Stimulated activated CD4-positive, alpha-beta T cell treated with anti-CD3 and anti-CD28 coated beads, Interleukin-2, amount 100 ng/mL, for 24 hours (primary cell): ENCODE results near the gene CDC25B.
"Not testable (repeated sequence)": the region's sequence is repeated elsewhere in the genome, so short reads cannot be mapped to it uniquely, and the experiment has no call there.

Source experiments
- DNase-seq, 2 donors: peaks; one replicate each; pipeline ENCODE4 v3.0.0-alpha.2; 2020

CDC25B gene

GRCh38 chr20:3786126-3786484, 10.0 kb upstream of the CDC25B start:
- peak in 1 of 2 donors; percentile 54 for DNase-seq

- peak; percentile 93 to 94 for DNase-seq
These were observed 9.3 kb upstream of the CDC25B start, which contains the start of gene CENPB for GRCh38 chr20:3786665-3787323. Gene CENPB, minus strand, starts transcription at chr20:3786740. Its CDS starts 257 bp downstream, at chr20:3786483.

- DNase-seq: no peak
These were observed 8.6 kb upstream of the CDC25B start for GRCh38 chr20:3787324-3788014.

GRCh38 chr20:3788685-3789155, 7.4 kb upstream of the CDC25B start:
- no peak for DNase-seq

- not testable (repeated sequence) for DNase-seq
These were observed 6.9 kb upstream of the CDC25B start for GRCh38 chr20:3789201-3789600.

- not testable (repeated sequence) for DNase-seq
These were observed 1.9 kb upstream of the CDC25B start for GRCh38 chr20:3794168-3794567.

- DNase-seq: no peak
These were observed 1.2 kb upstream of the CDC25B start for GRCh38 chr20:3794701-3795420.

- no peak for DNase-seq
These were observed 541 bp downstream of the CDC25B start for GRCh38 chr20:3796477-3797225.

- no peak for DNase-seq
These were observed 1.1 kb downstream of the CDC25B start for GRCh38 chr20:3797226-3797545.

GRCh38 chr20:3797592-3798372, 1.7 kb downstream of the CDC25B start:
- DNase-seq: peak; percentile 52 to 58

- no peak for DNase-seq
These were observed 2.3 kb downstream of the CDC25B start for GRCh38 chr20:3798373-3798768.

- DNase-seq: no peak
These were observed 2.8 kb downstream of the CDC25B start for GRCh38 chr20:3798908-3799248.

GRCh38 chr20:3800256-3800877, 4.3 kb downstream of the CDC25B start:
- no peak for DNase-seq

- no peak for DNase-seq
These were observed 4.8 kb downstream of the CDC25B start for GRCh38 chr20:3800878-3801260.

- DNase-seq: no peak
These were observed 5.2 kb downstream of the CDC25B start for GRCh38 chr20:3801299-3801698.

- DNase-seq: no peak
These were observed 5.7 kb downstream of the CDC25B start for GRCh38 chr20:3801846-3802245.

GRCh38 chr20:3802524-3803239, 6.6 kb downstream of the CDC25B start:
- DNase-seq: no peak

- DNase-seq: no peak
These were observed 7.2 kb downstream of the CDC25B start for GRCh38 chr20:3803289-3803688.

GRCh38 chr20:3803854-3804253, 7.7 kb downstream of the CDC25B start:
- no peak for DNase-seq

- DNase-seq: no peak
These were observed 8.2 kb downstream of the CDC25B start for GRCh38 chr20:3804254-3804751.

GRCh38 chr20:3804781-3805180, 8.7 kb downstream of the CDC25B start:
- DNase-seq: no peak
